Vagina (tissue), 2 donors: ENCODE measurements around the gene PDGFC.

Source experiments
- CTCF ChIP-seq, 3 experiments: fragments of 450-650 bp in 2 of 3; fragments of 200-600 bp in 1 of 3; sonication (generic) in 1 of 3; IDR thresholded peaks; one replicate each; pipeline ENCODE4 v1.5.1; 2017 to 2019; ENCODE audit warnings: antibody characterized with exemption in 3 of 3, mild to moderate bottlenecking in 2 of 3, moderate library complexity in 2 of 3
- POLR2A ChIP-seq, 2 donors: fragments of 450-650 bp; IDR thresholded peaks; one replicate each; pipeline ENCODE4 v1.6.1; 2017; ENCODE audit warnings: antibody characterized with exemption in 2 of 2, mild to moderate bottlenecking in 2 of 2, moderate library complexity in 2 of 2

- TF ChIP-seq CTCF (IDR thresholded peaks at IDR 0.05) (no peak), POLR2A (IDR thresholded peaks at IDR 0.05) (no peak)
Measured at GRCh38 chr4:156956359-156956758, 15.2 kb downstream of the PDGFC start.
